ENCODE data around the gene CCDC92B. TPM values are rescaled to one million over a fixed set of nuclear protein-coding genes. Genes with fewer than 3 reads are reported as not detected.

The CCDC92B gene
- total and polyA plus RNA-seq, 2 of the 4 experiments (the other 2 are of a cell fraction): not detected

DNA sequence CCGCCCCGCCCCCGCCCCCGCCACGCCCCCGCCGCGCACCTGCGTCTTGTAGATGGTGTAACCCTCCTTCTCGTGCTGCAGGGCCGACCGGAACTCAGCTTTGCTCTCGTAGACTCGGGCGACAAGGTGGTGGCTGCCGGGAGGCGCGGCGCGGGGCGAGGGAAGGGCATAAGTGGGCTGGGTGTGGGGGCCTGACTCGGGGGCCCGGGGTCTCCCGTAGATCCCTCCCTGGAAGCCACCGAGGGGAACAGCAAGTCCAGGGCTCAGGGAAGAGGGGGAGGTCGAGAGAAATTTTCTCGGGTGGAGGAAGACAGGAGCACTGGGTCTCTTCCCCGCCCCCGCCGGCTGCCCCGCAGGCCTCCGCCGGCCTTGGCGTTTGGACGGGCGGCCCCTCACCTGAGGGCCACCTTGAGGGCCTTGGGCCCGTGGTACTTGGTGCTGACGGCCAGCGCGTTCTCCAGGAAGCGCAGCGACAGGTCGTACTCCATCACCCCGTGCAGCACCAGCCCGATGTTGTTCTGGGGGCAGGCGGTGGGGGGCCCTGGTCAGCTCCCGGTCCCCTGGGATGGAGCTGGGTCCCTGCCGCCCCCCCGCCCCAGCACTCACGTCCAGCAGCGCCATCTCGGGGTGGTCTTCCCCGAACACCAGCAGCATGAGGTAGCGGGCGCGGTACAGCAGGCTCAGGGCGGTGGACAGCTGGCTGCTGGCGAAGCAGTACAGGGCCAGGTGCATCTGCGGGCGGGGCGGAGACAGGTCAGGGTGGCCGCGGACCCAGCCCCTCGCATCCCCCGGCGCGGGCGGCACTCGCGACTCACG, 57.3 kb downstream of the CCDC92B start:
- no peak overlapping the region for H2BK5ac ChIP-seq (ENCODE audit: low read depth, low read length, poor library complexity, severe bottlenecking)
- H4K20me1 ChIP-seq (ENCODE audit: insufficient read depth, low read length): peaks cover 6% of the 10 kb centered on the region
- H4K8ac ChIP-seq (ENCODE audit: low read depth in 2 of 2, low read length in 2 of 2): no peak overlapping the region
- in situ Hi-C loops (cut with MboI; ENCODE audit: low sequenced_read_pairs) (no loop called here), dilution Hi-C loops (cut with HindIII; ENCODE audit: low sequenced_read_pairs, unreplicated experiment) (no loop called here), intact Hi-C loops (cut with micrococcal nuclease) (no loop called here)
- no peak overlapping the region for H3K4me3 ChIP-seq (ENCODE audit: insufficient read depth, low read depth, low read length)
- H2BK120ac ChIP-seq (ENCODE audit: low read depth, low read length): no peak overlapping the region
- 80% methylated on average over 22 of the region's 71 CpGs; no CpG with 5 or more reads in 1 of the 2 experiments for WGBS, 2 experiments (ENCODE audit: extremely low coverage in 2 of 2, insufficient read length in 1 of 2)
- DNase-seq (no peak), ATAC-seq (ENCODE audit: low read depth) (no peak)
- no peak overlapping the region for H3K23ac ChIP-seq (ENCODE audit: low read depth, low read length)
- H3K79me1 ChIP-seq (ENCODE audit: low read depth in 1 of 2, low read length in 2 of 2): peaks cover 0 to 18% of the 10 kb centered on the region in 2 experiments; a peak in 2 of 4 replicates
- no peaks in the 10 kb centered on the region for H3K9me3 ChIP-seq (ENCODE audit: control insufficient read depth, insufficient read depth, low read length)
- H3K36me3 ChIP-seq (ENCODE audit: control insufficient read depth, insufficient read depth, low read length): peaks cover 36% of the 10 kb centered on the region
- H3K14ac ChIP-seq (replicated peaks; ENCODE audit: low read depth, low read length): no peak overlapping the region
- H2BK20ac ChIP-seq (ENCODE audit: low read depth, low read length): no peak overlapping the region
- H2AFZ ChIP-seq (replicated peaks; ENCODE audit: low read length, poor library complexity): no peak overlapping the region
- no peak overlapping the region for H3K4me2 ChIP-seq (ENCODE audit: low read depth, low read length)
- no peak overlapping the region for H3K18ac ChIP-seq (ENCODE audit: low read depth, low read length)
- no TSS peak for BruUV-seq (replicated peaks)
- no peak overlapping the region for H3K27ac ChIP-seq (ENCODE audit: insufficient read depth, low read length)
- no peak overlapping the region for H2AK9ac ChIP-seq (replicated peaks; ENCODE audit: low read depth, low read length, poor library complexity)
- no peak overlapping the region for H4K91ac ChIP-seq (ENCODE audit: insufficient read depth, low read depth, low read length)
- no peak overlapping the region for H3K56ac ChIP-seq (ENCODE audit: extremely low read depth, insufficient read depth, low read length)
- H2BK15ac ChIP-seq (ENCODE audit: low read depth, low read length): no peak overlapping the region
- ChIA-PET CTCF (interaction anchor here (0.5 kb wide), 1 partner anchor 36 kb away, joined by 3 read pairs; no protein-coding TSS in a partner anchor), POLR2A (ENCODE audit: unreplicated experiment) (no interaction called here)
- H4K5ac ChIP-seq (ENCODE audit: low read depth, low read length): no peak overlapping the region
- H3K27me3 ChIP-seq (ENCODE audit: control insufficient read depth, insufficient read depth, low read length): no peaks in the 10 kb centered on the region
- TF ChIP-seq, protein P1, sequence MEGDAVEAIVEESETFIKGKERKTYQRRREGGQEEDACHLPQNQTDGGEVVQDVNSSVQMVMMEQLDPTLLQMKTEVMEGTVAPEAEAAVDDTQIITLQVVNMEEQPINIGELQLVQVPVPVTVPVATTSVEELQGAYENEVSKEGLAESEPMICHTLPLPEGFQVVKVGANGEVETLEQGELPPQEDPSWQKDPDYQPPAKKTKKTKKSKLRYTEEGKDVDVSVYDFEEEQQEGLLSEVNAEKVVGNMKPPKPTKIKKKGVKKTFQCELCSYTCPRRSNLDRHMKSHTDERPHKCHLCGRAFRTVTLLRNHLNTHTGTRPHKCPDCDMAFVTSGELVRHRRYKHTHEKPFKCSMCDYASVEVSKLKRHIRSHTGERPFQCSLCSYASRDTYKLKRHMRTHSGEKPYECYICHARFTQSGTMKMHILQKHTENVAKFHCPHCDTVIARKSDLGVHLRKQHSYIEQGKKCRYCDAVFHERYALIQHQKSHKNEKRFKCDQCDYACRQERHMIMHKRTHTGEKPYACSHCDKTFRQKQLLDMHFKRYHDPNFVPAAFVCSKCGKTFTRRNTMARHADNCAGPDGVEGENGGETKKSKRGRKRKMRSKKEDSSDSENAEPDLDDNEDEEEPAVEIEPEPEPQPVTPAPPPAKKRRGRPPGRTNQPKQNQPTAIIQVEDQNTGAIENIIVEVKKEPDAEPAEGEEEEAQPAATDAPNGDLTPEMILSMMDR (conservative IDR thresholded peaks at IDR 0.05; ENCODE audit: low read depth, low read length): no peak
- TF ChIP-seq CHD1 (IDR thresholded peaks at IDR 0.05; ENCODE audit: low read depth, low read length): no peak
- no peak for TF ChIP-seq NFE2L2 (IDR thresholded peaks at IDR 0.05; ENCODE audit: low read depth, low read length)
- no peak for TF ChIP-seq RCOR1 (IDR thresholded peaks at IDR 0.05; ENCODE audit: insufficient replicate concordance, low read length)
- TF ChIP-seq, protein P2, sequence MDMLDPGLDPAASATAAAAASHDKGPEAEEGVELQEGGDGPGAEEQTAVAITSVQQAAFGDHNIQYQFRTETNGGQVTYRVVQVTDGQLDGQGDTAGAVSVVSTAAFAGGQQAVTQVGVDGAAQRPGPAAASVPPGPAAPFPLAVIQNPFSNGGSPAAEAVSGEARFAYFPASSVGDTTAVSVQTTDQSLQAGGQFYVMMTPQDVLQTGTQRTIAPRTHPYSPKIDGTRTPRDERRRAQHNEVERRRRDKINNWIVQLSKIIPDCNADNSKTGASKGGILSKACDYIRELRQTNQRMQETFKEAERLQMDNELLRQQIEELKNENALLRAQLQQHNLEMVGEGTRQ (IDR thresholded peaks at IDR 0.05; ENCODE audit: low read depth, low read length): no peak
- TF ChIP-seq POLR2A (IDR thresholded peaks at IDR 0.05; ENCODE audit: low read depth, low read length): no peak
- no peak for TF ChIP-seq RFX5 (IDR thresholded peaks at IDR 0.05; ENCODE audit: low read depth, low read length)
- no peak for TF ChIP-seq SMC3 (IDR thresholded peaks at IDR 0.05; ENCODE audit: low read depth, low read length)
- TF ChIP-seq, protein P3, sequence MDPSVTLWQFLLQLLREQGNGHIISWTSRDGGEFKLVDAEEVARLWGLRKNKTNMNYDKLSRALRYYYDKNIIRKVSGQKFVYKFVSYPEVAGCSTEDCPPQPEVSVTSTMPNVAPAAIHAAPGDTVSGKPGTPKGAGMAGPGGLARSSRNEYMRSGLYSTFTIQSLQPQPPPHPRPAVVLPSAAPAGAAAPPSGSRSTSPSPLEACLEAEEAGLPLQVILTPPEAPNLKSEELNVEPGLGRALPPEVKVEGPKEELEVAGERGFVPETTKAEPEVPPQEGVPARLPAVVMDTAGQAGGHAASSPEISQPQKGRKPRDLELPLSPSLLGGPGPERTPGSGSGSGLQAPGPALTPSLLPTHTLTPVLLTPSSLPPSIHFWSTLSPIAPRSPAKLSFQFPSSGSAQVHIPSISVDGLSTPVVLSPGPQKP (IDR thresholded peaks at IDR 0.05; ENCODE audit: borderline replicate concordance, low read depth, low read length): no peak
- no peak for TF ChIP-seq FOS (IDR thresholded peaks at IDR 0.05; ENCODE audit: low read depth, low read length)
- no peak for TF ChIP-seq RAD21 (IDR thresholded peaks at IDR 0.05; ENCODE audit: low read length)
- no peak for TF ChIP-seq CEBPB (IDR thresholded peaks at IDR 0.05; ENCODE audit: low read depth, low read length)
- no peak for TF ChIP-seq BHLHE40 (IDR thresholded peaks at IDR 0.05; ENCODE audit: low read depth, low read length)
- TF ChIP-seq MAFK (IDR thresholded peaks at IDR 0.05; ENCODE audit: low read depth, low read length): no peak
- no peak overlapping the region for H3K9ac ChIP-seq (ENCODE audit: low read depth, low read length)
- H3K4ac ChIP-seq (ENCODE audit: low read depth, low read length): no peak overlapping the region
- 0 out of 2 replicates have a peak, but pooled peaks cover 2% of the 10 kb centered on the region for H3K9me1 ChIP-seq (ENCODE audit: insufficient read depth, low read length)
- H3K4me1 ChIP-seq (ENCODE audit: control insufficient read depth, insufficient read depth, low read length): no peaks in the 10 kb centered on the region
- H2AK5ac ChIP-seq (ENCODE audit: low read depth, low read length): no peak overlapping the region

Data from IMR-90 (cell line).